Calu3 (cell line): ENCODE results near the gene FGF18. TPM values are rescaled to one million over a fixed set of nuclear protein-coding genes. Genes with fewer than 3 reads are reported as not detected.

Experiments used
- BruUV-seq: library from RNA; stranded (reverse); fragments of 400-500 nt; replicated peaks from 2 replicates; lab custom pipeline; 2021; lab: Mats Ljungman, UMichigan
- CTCF ChIA-PET: fragments of 300-600 bp; sonication (Branson Sonifier 250); formaldehyde crosslinking; loops from one replicate; lab custom pipeline; 2022; ENCODE audit warnings: antibody characterized with exemption; lab: Charles Lee
- DNase-seq: peaks from one replicate; pipeline ENCODE4 v3.0.0; 2022
- H3K27ac Mint-ChIP-seq: one replicate; pipeline ENCODE4 v1.8.0; 2022; ENCODE audit warnings: mixed read lengths; ENCODE audit not compliant: unreplicated experiment
- H3K27me3 Mint-ChIP-seq: one replicate; pipeline ENCODE4 v1.8.0; 2022; ENCODE audit warnings: mixed read lengths; ENCODE audit not compliant: unreplicated experiment
- H3K36me3 Mint-ChIP-seq: one replicate; pipeline ENCODE4 v1.8.0; 2022; ENCODE audit warnings: mild to moderate bottlenecking, moderate library complexity, mixed read lengths; ENCODE audit not compliant: insufficient read depth, unreplicated experiment
- H3K4me1 Mint-ChIP-seq: one replicate; pipeline ENCODE4 v1.8.0; 2022; ENCODE audit warnings: mild to moderate bottlenecking, low read depth, mixed read lengths; ENCODE audit not compliant: unreplicated experiment
- H3K4me3 Mint-ChIP-seq: one replicate; pipeline ENCODE4 v1.8.0; 2022; ENCODE audit warnings: mild to moderate bottlenecking, low read depth, moderate library complexity, mixed read lengths; ENCODE audit not compliant: unreplicated experiment
- H3K9me3 Mint-ChIP-seq: one replicate; pipeline ENCODE4 v1.8.0; 2022; ENCODE audit warnings: low read depth, mixed read lengths; ENCODE audit not compliant: unreplicated experiment
- CTCF ChIP-seq: fragments of 200-600 bp; IDR thresholded peaks from one replicate; pipeline ENCODE4 v1.8.0; 2022; ENCODE audit warnings: antibody characterized with exemption; ENCODE audit not compliant: unreplicated experiment
- intact Hi-C: fragments of 100-400 bp; cut with micrococcal nuclease; formaldehyde crosslinking; loops from one replicate; pipeline ENCODE4 v1.10.0; 2022; ENCODE audit not compliant: unreplicated experiment
- total RNA-seq: library from RNA; stranded (reverse); gene quantifications from 2 replicates; pipeline ENCODE4 v1.2.3, GENCODE V29; 2022

Gene FGF18
- total RNA-seq, 1 experiment from 2014 or later, result 0.76 TPM

- no peak for DNase-seq
- Mint-ChIP-seq H3K9me3 (no peaks in the 10 kb centered on the region), H3K36me3 (no peaks in the 10 kb centered on the region), H3K27me3 (peaks cover 61% of the 10 kb centered on the region), H3K27ac (no peak overlapping the region), H3K4me3 (no peak overlapping the region), H3K4me1 (no peaks in the 10 kb centered on the region)
- no peak for TF ChIP-seq CTCF
- CTCF ChIA-PET, result no interaction called here
- BruUV-seq, result no TSS peak
- intact Hi-C loops, result no loop called here
Observed at GRCh38 chr5:171457208-171457981, 37.9 kb downstream of the FGF18 start.

GRCh38 chr5:171459839-171460238 is 40.4 kb downstream of the FGF18 start:
- Mint-ChIP-seq H3K36me3 (no peaks in the 10 kb centered on the region), H3K27me3 (peaks cover 62% of the 10 kb centered on the region), H3K9me3 (no peaks in the 10 kb centered on the region), H3K4me1 (no peaks in the 10 kb centered on the region), H3K4me3 (no peak overlapping the region), H3K27ac (no peak overlapping the region)
- CTCF ChIA-PET, result no interaction called here
- BruUV-seq, result no TSS peak
- DNase-seq, result no peak
- no peak for TF ChIP-seq CTCF
- intact Hi-C loops, result no loop called here

- CTCF ChIA-PET, result interaction anchor here (0.6 kb wide), 1 partner anchor 31 kb away, joined by 3 read pairs; no protein-coding TSS in a partner anchor
- DNase-seq, result no peak
- no peaks in the 10 kb centered on the region for H3K9me3 Mint-ChIP-seq
- no peak overlapping the region for H3K4me3 Mint-ChIP-seq
- no peak overlapping the region for H3K27ac Mint-ChIP-seq
- H3K27me3 Mint-ChIP-seq, result peaks cover 67% of the 10 kb centered on the region
- intact Hi-C loops, result no loop called here
- no peaks in the 10 kb centered on the region for H3K36me3 Mint-ChIP-seq
- no peaks in the 10 kb centered on the region for H3K4me1 Mint-ChIP-seq
- TF ChIP-seq CTCF, result no peak
- no TSS peak for BruUV-seq
Observed at GRCh38 chr5:171462136-171462927, 42.9 kb downstream of the FGF18 start.

- Mint-ChIP-seq H3K36me3 (no peaks in the 10 kb centered on the region), H3K4me3 (no peak overlapping the region), H3K27me3 (peaks cover 67% of the 10 kb centered on the region), H3K4me1 (no peaks in the 10 kb centered on the region), H3K27ac (no peak overlapping the region), H3K9me3 (no peaks in the 10 kb centered on the region)
- BruUV-seq, result no TSS peak
- TF ChIP-seq CTCF, result no peak
- CTCF ChIA-PET, result interaction anchor here (0.7 kb wide), 1 partner anchor 9 kb away, joined by 3 read pairs; no protein-coding TSS in a partner anchor
- no peak for DNase-seq
- intact Hi-C loops, result no loop called here
Observed at GRCh38 chr5:171462928-171463861, 43.7 kb downstream of the FGF18 start.
